ENCODE data around the gene SFT2D1. TPM values are rescaled to one million over a fixed set of nuclear protein-coding genes. Genes with fewer than 3 reads are reported as not detected.

Gene SFT2D1
- total RNA-seq, 1 experiment from 2014 or later: 65.6 TPM

DNA sequence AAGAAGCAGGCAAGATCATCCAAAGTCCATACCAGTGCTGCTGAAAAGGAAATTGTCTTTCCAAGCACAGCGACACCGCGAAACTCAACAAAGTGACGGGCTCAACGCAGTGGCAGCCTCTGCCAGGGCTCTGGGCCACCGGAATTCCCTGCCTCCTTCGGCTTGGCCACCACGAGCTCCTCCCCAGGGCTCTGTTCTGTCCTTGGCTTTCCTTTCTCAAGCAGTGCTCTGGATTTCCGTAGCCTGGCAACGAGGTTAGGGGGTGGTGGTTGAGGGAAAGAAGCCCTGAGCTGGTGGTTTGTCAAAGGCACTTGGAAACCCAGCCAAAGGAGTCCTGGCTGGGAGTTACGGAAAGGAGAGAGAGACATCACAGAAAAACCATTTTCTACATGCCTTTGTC, 65.3 kb downstream of the SFT2D1 start:
- POLR2A ChIA-PET: no interaction called here
- TF ChIP-seq POLR2A (IDR thresholded peaks at IDR 0.05; ENCODE audit: borderline replicate concordance, extremely low read depth, insufficient read depth, insufficient read length) (no peak), CEBPB (IDR thresholded peaks at IDR 0.05; ENCODE audit: low read depth) (no peak), FOSL1 (IDR thresholded peaks at IDR 0.05; ENCODE audit: low read depth) (no peak), JUND (IDR thresholded peaks at IDR 0.05) (no peak), POLR2AphosphoS5 (IDR thresholded peaks at IDR 0.05; ENCODE audit: low read depth, low read length) (no peak)
- TF ChIP-seq, protein P1, sequence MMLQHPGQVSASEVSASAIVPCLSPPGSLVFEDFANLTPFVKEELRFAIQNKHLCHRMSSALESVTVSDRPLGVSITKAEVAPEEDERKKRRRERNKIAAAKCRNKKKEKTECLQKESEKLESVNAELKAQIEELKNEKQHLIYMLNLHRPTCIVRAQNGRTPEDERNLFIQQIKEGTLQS (IDR thresholded peaks at IDR 0.05): no peak
- ATAC-seq: no peak
- CTCF ChIA-PET: interaction anchor here (1.3 to 2.0 kb wide), 2 partner anchors 17 to 123 kb away, joined by 3 to 17 read pairs; no protein-coding TSS in a partner anchor
- RAD21 ChIA-PET (ENCODE audit: low non-redundant PET in 1 of 2, low total read pairs in 2 of 2, uncharacterized antibody in 2 of 2, unreplicated experiment in 2 of 2): no interaction called here
- Histone ChIP-seq H3K27me3 (ENCODE audit: insufficient read depth, low read length) (no peaks in the 10 kb centered on the region), H3K9ac (ENCODE audit: low read length) (no peak overlapping the region), H3K9me3 (ENCODE audit: control insufficient read depth in 1 of 2, insufficient read depth in 1 of 2, low read depth in 1 of 2, low read length in 2 of 2) (no peaks in the 10 kb centered on the region), H3K4me2 (ENCODE audit: low read length) (no peak overlapping the region), H3K79me2 (ENCODE audit: insufficient read depth, low read length) (no peaks in the 10 kb centered on the region), H3K9me2 (ENCODE audit: insufficient read depth) (no peaks in the 10 kb centered on the region), H2AFZ (ENCODE audit: low read depth, low read length, poor library complexity, severe bottlenecking) (no peak overlapping the region), H3K36me3 (ENCODE audit: control insufficient read depth in 1 of 2, insufficient read depth in 2 of 2, low read length in 2 of 2) (no peaks in the 10 kb centered on the region), H3K4me1 (ENCODE audit: control insufficient read depth in 1 of 2, insufficient read depth in 2 of 2, low read length in 2 of 2) (peaks cover 0 to 4% of the 10 kb centered on the region in 2 experiments; a peak in 1 of 4 replicates), H4K20me1 (ENCODE audit: insufficient read depth) (no peaks in the 10 kb centered on the region), H3K27ac (ENCODE audit: low read depth, low read length) (no peak overlapping the region), H3K4me3 (replicated peaks in 1 of 2; ENCODE audit: low read depth in 1 of 2, low read length in 2 of 2) (no peak overlapping the region)
- no TSS peak for BruUV-seq (replicated peaks)
- no peak for DNase-seq (ENCODE audit: low read depth, low spot score)
- intact Hi-C loops (cut with micrococcal nuclease): loop anchor here (5.0 kb wide), 1 partner anchor 105 kb away; the partner anchor contains the start of gene MPC1

DNA sequence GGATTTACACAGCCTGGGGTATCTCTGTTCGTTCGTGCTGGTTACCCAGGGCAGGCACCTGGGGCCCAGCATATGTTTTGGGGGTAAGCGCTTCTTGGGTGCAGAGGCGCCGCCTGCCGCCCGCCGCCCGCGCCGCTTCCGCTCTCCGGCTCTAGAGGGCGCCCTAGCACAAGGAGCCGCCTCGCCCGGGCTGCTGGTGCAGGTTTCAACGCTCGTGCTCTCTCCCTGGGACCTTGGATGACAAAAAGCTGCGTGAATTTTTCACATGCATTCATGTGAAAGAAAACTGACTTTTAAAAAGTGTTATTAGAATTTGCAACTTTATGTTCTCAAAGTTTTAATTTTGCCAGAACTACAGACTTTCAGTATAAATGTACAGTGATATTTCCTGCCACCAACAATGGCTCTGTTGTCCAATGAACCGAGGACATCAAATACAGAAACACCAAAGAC, 66.6 kb downstream of the SFT2D1 start:
- no peaks in the 10 kb centered on the region for H3K36me3 ChIP-seq (ENCODE audit: control insufficient read depth in 1 of 2, insufficient read depth in 2 of 2, low read length in 2 of 2)
- no TSS peak for BruUV-seq (replicated peaks)
- RAD21 ChIA-PET (ENCODE audit: low non-redundant PET in 1 of 2, low total read pairs in 2 of 2, uncharacterized antibody in 2 of 2, unreplicated experiment in 2 of 2): interaction anchor here (0.7 to 0.8 kb wide), 2 partner anchors 125 kb away, joined by 3 to 4 read pairs; no protein-coding TSS in a partner anchor
- peak; percentile 97 for ATAC-seq
- H3K4me2 ChIP-seq (ENCODE audit: low read length): peak overlapping the region; percentile 58
- peak overlapping the region; percentile 89 for H2AFZ ChIP-seq (ENCODE audit: low read depth, low read length, poor library complexity, severe bottlenecking)
- peaks cover 0 to 4% of the 10 kb centered on the region in 2 experiments; a peak in 1 of 4 replicates for H3K4me1 ChIP-seq (ENCODE audit: control insufficient read depth in 1 of 2, insufficient read depth in 2 of 2, low read length in 2 of 2)
- intact Hi-C loops (cut with micrococcal nuclease): loop anchor here (1.0 to 5.0 kb wide), 3 partner anchors 107 to 237 kb away; partner anchors contain the start of gene MPC1
- no peaks in the 10 kb centered on the region for H3K9me2 ChIP-seq (ENCODE audit: insufficient read depth)
- CTCF ChIA-PET: interaction anchor here (1.0 to 2.0 kb wide), 3 partner anchors 19 to 126 kb away, joined by 3 to 17 read pairs (median 3); no protein-coding TSS in a partner anchor
- no peak overlapping the region for H3K4me3 ChIP-seq (replicated peaks in 1 of 2; ENCODE audit: low read depth in 1 of 2, low read length in 2 of 2)
- no peaks in the 10 kb centered on the region for H3K27me3 ChIP-seq (ENCODE audit: insufficient read depth, low read length)
- H3K9me3 ChIP-seq (ENCODE audit: control insufficient read depth in 1 of 2, insufficient read depth in 1 of 2, low read depth in 1 of 2, low read length in 2 of 2): no peaks in the 10 kb centered on the region
- H3K9ac ChIP-seq (ENCODE audit: low read length): no peak overlapping the region
- H3K27ac ChIP-seq (ENCODE audit: low read depth, low read length): no peak overlapping the region
- POLR2A ChIA-PET: interaction anchor here (1.1 kb wide), 1 partner anchor 352 kb away, joined by 3 read pairs; the partner anchor contains the start of gene RPS6KA2
- no peak for DNase-seq (ENCODE audit: low read depth, low spot score)
- H4K20me1 ChIP-seq (ENCODE audit: insufficient read depth): no peaks in the 10 kb centered on the region
- no peaks in the 10 kb centered on the region for H3K79me2 ChIP-seq (ENCODE audit: insufficient read depth, low read length)
- TF ChIP-seq RAD21 (IDR thresholded peaks at IDR 0.05; ENCODE audit: low read depth) (peak; percentile 97), YY1 (IDR thresholded peaks at IDR 0.05; ENCODE audit: extremely low read depth, insufficient replicate concordance, low read depth, low read length) (peak; percentile 54), CBX3 (IDR thresholded peaks at IDR 0.05; ENCODE audit: low read depth) (no peak)
- TF ChIP-seq, protein P2, sequence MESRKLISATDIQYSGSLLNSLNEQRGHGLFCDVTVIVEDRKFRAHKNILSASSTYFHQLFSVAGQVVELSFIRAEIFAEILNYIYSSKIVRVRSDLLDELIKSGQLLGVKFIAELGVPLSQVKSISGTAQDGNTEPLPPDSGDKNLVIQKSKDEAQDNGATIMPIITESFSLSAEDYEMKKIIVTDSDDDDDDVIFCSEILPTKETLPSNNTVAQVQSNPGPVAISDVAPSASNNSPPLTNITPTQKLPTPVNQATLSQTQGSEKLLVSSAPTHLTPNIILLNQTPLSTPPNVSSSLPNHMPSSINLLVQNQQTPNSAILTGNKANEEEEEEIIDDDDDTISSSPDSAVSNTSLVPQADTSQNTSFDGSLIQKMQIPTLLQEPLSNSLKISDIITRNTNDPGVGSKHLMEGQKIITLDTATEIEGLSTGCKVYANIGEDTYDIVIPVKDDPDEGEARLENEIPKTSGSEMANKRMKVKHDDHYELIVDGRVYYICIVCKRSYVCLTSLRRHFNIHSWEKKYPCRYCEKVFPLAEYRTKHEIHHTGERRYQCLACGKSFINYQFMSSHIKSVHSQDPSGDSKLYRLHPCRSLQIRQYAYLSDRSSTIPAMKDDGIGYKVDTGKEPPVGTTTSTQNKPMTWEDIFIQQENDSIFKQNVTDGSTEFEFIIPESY (IDR thresholded peaks at IDR 0.05; ENCODE audit: extremely low read depth, insufficient replicate concordance, low read length): no peak
- TF ChIP-seq, protein P3, sequence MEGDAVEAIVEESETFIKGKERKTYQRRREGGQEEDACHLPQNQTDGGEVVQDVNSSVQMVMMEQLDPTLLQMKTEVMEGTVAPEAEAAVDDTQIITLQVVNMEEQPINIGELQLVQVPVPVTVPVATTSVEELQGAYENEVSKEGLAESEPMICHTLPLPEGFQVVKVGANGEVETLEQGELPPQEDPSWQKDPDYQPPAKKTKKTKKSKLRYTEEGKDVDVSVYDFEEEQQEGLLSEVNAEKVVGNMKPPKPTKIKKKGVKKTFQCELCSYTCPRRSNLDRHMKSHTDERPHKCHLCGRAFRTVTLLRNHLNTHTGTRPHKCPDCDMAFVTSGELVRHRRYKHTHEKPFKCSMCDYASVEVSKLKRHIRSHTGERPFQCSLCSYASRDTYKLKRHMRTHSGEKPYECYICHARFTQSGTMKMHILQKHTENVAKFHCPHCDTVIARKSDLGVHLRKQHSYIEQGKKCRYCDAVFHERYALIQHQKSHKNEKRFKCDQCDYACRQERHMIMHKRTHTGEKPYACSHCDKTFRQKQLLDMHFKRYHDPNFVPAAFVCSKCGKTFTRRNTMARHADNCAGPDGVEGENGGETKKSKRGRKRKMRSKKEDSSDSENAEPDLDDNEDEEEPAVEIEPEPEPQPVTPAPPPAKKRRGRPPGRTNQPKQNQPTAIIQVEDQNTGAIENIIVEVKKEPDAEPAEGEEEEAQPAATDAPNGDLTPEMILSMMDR (IDR thresholded peaks at IDR 0.05 in 2 of 3, conservative IDR thresholded peaks at IDR 0.05 in 1 of 3; ENCODE audit: borderline replicate concordance in 1 of 3, insufficient read depth in 1 of 3, low read depth in 2 of 3, low read length in 2 of 3): peak; percentile 98 to 99 (median 99)

Measured in HCT116 (cell line).